Spinal cord (tissue), 10 donors: ENCODE data around the gene IGSF5. TPM values are rescaled to one million over a fixed set of nuclear protein-coding genes. Genes with fewer than 3 reads are reported as not detected.
A peak's percentile ranks its signal among the peaks of the same experiment; 100 is the strongest.

ENCODE experiments used
- DNase-seq, 6 donors: peaks; one replicate each; pipeline versions ENCODE4 v3.0.0 to v3.0.0-alpha.2; 2013 to 2015; ENCODE audit warnings: low spot score in 6 of 6, low read depth in 4 of 6
- H3K27ac ChIP-seq: one replicate; pipeline ENCODE4 v1.5.1; 2013; ENCODE audit warnings: low read depth, low read length, control low read depth
- H3K27me3 ChIP-seq: one replicate; pipeline ENCODE4 v1.6.1; 2013; ENCODE audit warnings: low read length; ENCODE audit not compliant: control insufficient read depth, insufficient read depth
- H3K36me3 ChIP-seq: one replicate; pipeline ENCODE4 v1.6.1; 2013; ENCODE audit warnings: low read length; ENCODE audit not compliant: control insufficient read depth, insufficient read depth
- H3K4me1 ChIP-seq: one replicate; pipeline ENCODE4 v1.6.1; 2013; ENCODE audit warnings: low read length; ENCODE audit not compliant: control insufficient read depth, insufficient read depth
- H3K4me3 ChIP-seq: one replicate; pipeline ENCODE4 v1.5.1; 2013; ENCODE audit warnings: low read depth, low read length, control low read depth
- H3K9me3 ChIP-seq: one replicate; pipeline ENCODE4 v1.6.1; 2013; ENCODE audit warnings: low read length; ENCODE audit not compliant: control insufficient read depth, insufficient read depth
- WGBS: methylation state at CpG from one replicate; pipeline ENCODE4 v1.1.5; 2013; ENCODE audit warnings: missing lambda C conversion rate; ENCODE audit not compliant: insufficient coverage; 5-methylcytosine and 5-hydroxymethylcytosine counted together
- polyA plus RNA-seq, 2 donors: library from polyadenylated mRNA; unstranded; fragments of 120-200 nt; gene quantifications; one replicate each; pipeline ENCODE4 v1.2.1, GENCODE V29; 2013; ENCODE audit not compliant: insufficient read length in 2 of 2
- total RNA-seq, 2 donors: library from RNA; depleted of rRNA in 1 of 2; stranded (reverse); fragments of 120-200 nt in 1 of 2; fragments of >200 nt in 1 of 2; gene quantifications; one replicate each; pipeline versions ENCODE4 v1.2.3 to v1.2.4, GENCODE V29; 2013 to 2014
- donor health status: healthy.

Gene IGSF5
- total and polyA plus RNA-seq, 4 donors = 2.7 to 5.3 (median 4.5) TPM

DNA sequence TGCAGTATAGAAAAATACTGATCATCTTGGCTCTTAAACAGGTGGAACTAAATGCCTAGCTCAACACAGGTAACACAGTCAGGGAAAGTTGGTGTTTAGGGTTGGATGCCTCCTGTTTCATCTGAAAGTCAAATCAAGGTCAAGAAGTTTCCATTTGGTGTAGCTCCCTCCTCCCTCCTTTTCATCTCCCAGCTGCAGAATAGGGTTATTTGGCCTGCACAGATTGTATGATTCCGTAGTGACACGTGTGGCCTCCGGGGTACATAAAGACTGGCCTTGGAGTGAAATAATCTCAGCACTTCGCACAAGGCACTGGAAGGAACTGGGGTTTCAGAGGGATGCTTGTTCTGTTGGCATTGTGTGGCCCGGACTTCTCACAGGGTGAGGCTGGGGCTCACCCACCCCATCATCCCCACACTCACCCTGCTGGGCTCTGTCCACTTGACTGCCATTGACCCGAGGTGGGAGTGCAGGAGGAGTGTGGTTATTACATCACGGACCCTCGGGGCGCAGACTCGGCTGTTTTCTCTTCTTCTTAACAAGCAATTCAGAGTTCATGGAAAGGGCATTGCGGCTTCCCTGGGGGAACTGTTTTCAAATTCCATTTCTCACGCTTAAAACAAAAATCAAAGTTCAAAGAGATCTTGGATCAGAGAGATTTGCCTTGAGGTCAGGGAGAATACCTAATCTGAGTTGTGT, 18.4 kb downstream of the IGSF5 start:
- Histone ChIP-seq H3K4me1 (peaks cover 4% of the 10 kb centered on the region), H3K36me3 (no peaks in the 10 kb centered on the region), H3K4me3 (no peak overlapping the region), H3K27ac (peak overlapping the region; percentile 62), H3K9me3 (no peaks in the 10 kb centered on the region), H3K27me3 (no peaks in the 10 kb centered on the region)
- peak in 2 of 6 donors; percentile 26 to 70 for DNase-seq
- 40% methylated on average over 5 of the region's 12 CpGs for WGBS

DNA sequence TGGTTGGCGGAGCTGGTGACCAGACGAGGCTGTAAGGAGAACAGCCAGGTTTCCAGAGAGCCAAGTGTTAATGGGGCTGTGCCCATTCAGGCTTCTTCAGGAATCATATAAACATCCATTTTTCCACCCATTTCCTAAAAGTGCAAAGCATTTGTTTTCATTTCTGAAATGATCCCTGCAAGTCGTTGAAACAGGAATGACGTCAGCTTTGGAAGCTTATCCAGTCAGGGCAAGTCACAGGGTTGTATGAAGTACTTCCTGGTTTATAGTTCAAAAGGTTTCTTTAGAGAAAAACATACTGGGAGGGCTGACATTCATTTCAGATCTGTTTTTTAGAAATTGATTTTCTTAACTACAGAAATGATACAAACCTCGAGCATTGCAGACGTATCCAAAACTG, 29.2 kb downstream of the IGSF5 start:
- H3K27me3 ChIP-seq = no peaks in the 10 kb centered on the region
- no peaks in the 10 kb centered on the region for H3K9me3 ChIP-seq
- 75% methylated on average over 2 of the region's 6 CpGs for WGBS
- H3K4me3 ChIP-seq = no peak overlapping the region
- H3K36me3 ChIP-seq = no peaks in the 10 kb centered on the region
- no peak overlapping the region for H3K27ac ChIP-seq
- DNase-seq = peak in 2 of 6 donors; percentile 28 to 66
- peaks cover 3% of the 10 kb centered on the region for H3K4me1 ChIP-seq

DNA sequence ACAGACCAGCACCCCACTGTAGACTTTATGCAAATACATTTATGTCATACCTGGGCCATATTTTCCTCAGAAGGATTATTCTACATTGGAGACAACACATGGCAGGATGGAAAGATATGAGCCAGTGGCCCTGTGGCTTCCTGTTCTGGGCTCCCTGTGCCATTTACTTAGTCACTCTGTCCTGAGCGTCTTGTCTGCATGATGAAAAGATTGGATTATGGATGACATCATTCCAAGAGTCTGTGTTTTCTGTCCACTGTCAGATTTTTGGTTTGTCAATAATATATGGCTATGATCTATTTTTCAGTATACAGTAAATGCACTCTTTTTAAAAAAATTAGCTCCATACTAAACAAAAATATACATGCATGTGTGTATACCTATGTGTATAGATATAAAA, 30.8 kb downstream of the IGSF5 start:
- no peak overlapping the region for H3K4me3 ChIP-seq
- no peaks in the 10 kb centered on the region for H3K27me3 ChIP-seq
- no peaks in the 10 kb centered on the region for H3K9me3 ChIP-seq
- no peak overlapping the region for H3K27ac ChIP-seq
- DNase-seq = no peak
- WGBS = no CpG with 5 or more reads among the region's 1 CpG
- H3K4me1 ChIP-seq = peaks cover 3% of the 10 kb centered on the region
- H3K36me3 ChIP-seq = no peaks in the 10 kb centered on the region

DNA sequence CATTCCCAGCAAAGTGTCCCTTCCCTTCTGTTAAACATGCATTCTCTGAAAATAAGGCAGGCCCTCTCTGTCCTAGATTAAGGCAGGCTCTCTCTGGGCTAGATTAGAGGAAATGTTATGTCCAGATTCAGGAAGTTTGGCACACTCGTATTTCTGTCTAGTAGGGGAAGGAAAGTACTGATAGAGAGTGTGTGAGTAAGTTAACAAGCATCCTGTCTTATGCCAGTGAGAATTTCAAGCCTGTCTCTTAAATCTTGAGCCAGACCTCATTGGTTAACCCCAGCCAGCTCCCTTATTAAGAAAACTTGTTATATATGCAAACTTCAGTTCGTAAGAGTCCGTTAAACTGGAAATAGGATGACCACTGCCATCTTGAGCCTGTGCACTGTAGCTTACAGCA, 31.6 kb downstream of the IGSF5 start:
- Histone ChIP-seq H3K4me1 (peaks cover 3% of the 10 kb centered on the region), H3K9me3 (no peaks in the 10 kb centered on the region), H3K27me3 (no peaks in the 10 kb centered on the region), H3K27ac (no peak overlapping the region), H3K4me3 (no peak overlapping the region), H3K36me3 (no peaks in the 10 kb centered on the region)
- DNase-seq = no peak
- WGBS = 73% methylated on average over 1 of the region's 3 CpGs

DNA sequence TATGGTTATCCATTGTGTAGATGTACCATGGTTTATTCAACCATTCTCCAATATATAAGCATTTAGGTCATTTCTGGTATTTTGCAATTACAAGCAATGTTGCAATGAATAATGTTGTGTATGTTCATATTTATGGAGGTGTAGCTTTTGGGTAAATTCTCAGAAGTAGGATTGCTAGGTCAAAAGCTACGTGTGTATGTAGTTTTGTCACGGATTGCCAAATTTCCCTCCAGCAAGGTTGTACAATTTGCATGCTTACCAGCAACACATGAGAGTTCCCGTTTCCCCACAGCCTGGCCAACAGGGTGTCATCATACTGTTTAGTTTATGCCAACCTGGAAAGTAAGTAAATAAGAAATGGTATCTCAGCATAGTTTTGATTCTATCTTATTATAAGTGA, 36.3 kb downstream of the IGSF5 start:
- 86% methylated on average over 1 of the region's 3 CpGs for WGBS

DNA sequence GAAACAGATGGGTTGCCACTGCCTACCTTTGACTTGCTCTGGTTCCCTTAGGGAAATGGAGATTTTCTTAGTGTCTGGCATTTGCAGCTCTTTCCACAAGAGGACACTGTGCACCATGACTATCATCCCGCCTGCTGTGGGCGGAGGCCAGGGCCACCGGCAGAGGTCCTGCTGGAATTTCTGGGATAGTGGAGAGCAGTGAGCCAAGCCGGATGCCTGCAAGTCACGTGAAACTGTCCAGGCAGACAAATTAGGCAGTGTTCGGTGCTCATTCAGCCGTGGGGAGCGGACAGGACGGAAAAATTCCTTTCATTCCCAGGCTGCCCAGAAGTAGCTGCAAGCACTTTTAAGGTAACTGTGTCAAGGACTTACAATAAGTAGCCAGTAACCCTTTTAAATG, 43.4 kb downstream of the IGSF5 start:
- Histone ChIP-seq H3K4me3 (no peak overlapping the region), H3K36me3 (no peaks in the 10 kb centered on the region), H3K4me1 (peaks cover 2% of the 10 kb centered on the region), H3K9me3 (no peaks in the 10 kb centered on the region), H3K27ac (no peak overlapping the region), H3K27me3 (no peaks in the 10 kb centered on the region)
- 9% methylated on average over 9 of the region's 9 CpGs for WGBS
- peak in 5 of 6 donors; percentile 23 to 91 (median 55) for DNase-seq

More for the DNA sequence above, 36.3 kb downstream of the IGSF5 start:
- Histone ChIP-seq H3K36me3 (no peaks in the 10 kb centered on the region), H3K4me1 (no peaks in the 10 kb centered on the region), H3K4me3 (no peak overlapping the region), H3K9me3 (no peaks in the 10 kb centered on the region), H3K27me3 (no peaks in the 10 kb centered on the region), H3K27ac (no peak overlapping the region)
- no peak for DNase-seq

DNA sequence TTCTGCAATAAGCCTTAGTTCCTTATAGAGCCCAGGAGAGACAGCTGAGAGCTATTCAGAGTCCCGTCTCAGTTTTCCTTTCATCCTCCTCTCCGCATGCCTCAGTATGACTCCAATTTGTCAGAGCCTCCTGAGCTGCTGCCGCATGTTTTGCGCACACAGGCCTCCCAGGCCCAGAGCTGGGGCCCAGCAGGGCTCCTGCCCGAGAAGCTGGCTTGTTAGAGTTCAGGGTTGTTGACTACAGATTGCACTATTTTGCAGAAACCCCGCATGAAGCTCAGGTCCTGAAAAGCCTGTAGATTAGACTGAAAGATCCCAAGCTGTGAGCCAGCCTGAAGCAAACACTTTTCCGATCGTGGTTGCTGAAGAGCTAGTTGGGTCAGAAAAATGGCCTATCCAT, 51.5 kb downstream of the IGSF5 start:
- H3K4me1 ChIP-seq = peaks cover 12% of the 10 kb centered on the region
- no peak overlapping the region for H3K4me3 ChIP-seq
- no peaks in the 10 kb centered on the region for H3K36me3 ChIP-seq
- WGBS = 48% methylated on average over 7 of the region's 8 CpGs
- H3K27ac ChIP-seq = no peak overlapping the region
- H3K27me3 ChIP-seq = no peaks in the 10 kb centered on the region
- no peaks in the 10 kb centered on the region for H3K9me3 ChIP-seq
- peak in 2 of 6 donors; percentile 17 to 60 for DNase-seq

DNA sequence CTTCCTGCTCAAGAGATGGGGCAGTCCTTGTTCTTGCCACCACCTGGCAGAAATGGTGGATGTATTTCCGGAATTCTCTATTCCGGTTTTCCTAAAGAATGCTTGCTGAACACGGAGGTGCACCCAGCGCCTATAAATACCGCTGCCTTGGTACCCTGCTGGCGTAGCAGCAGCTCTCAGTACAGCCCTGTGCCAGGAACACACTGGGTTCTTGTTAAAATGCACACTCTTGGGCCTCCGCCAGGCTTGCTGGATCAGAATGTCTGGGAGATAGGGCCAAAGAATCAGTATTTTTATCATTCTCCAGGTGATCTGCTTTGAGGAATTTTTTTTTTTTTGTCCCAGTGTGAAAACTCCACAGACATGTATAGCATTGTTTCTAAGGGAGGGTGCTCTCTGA, 54.2 kb downstream of the IGSF5 start:
- H3K4me1 ChIP-seq = peaks cover 12% of the 10 kb centered on the region
- no peaks in the 10 kb centered on the region for H3K36me3 ChIP-seq
- no peaks in the 10 kb centered on the region for H3K27me3 ChIP-seq
- WGBS = 39% methylated on average over 6 of the region's 7 CpGs
- no peak overlapping the region for H3K4me3 ChIP-seq
- DNase-seq = peak in 3 of 6 donors; percentile 23 to 86 (median 59)
- no peaks in the 10 kb centered on the region for H3K9me3 ChIP-seq
- no peak overlapping the region for H3K27ac ChIP-seq

DNA sequence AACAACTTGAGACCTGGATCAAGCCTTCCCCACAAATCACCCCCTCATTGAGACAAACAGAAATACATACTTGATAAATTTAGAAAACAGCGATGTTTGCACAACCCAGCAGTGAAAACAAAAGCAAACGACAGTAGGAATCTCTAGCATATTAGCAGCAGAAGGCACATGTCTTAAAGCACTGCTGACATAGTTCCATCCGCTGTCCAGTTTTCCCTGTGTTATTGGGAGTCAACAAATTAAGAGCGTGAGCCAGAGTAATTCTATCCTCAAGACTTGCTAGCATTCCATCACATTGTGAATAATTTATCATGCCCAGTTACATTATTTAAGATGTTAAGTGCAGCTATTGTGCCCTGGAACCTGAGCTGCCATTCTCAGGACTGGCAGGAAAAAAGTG, 55.3 kb downstream of the IGSF5 start:
- Histone ChIP-seq H3K36me3 (no peaks in the 10 kb centered on the region), H3K9me3 (no peaks in the 10 kb centered on the region), H3K4me1 (peaks cover 12% of the 10 kb centered on the region), H3K27ac (no peak overlapping the region), H3K27me3 (no peaks in the 10 kb centered on the region), H3K4me3 (no peak overlapping the region)
- DNase-seq = no peak
- 50% methylated on average over 2 of the region's 4 CpGs for WGBS

DNA sequence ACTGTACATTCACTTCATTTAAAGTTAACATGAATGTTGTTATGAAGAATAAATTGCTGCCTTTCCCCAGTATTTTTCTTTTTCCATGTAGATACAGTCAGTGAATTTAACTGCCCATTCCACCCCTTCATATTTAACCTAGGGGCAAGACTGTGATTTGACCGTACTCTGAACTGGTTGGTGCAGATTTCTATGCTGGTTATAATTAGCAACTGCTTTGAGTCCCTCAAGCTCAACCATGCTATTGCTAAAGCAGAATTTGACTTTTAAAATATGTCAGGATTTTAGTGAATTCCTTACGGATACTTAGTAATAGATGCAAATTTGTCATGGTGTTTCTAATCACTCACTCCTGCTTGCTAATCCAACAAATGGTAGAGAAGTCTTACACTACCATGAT, 57.2 kb downstream of the IGSF5 start:
- Histone ChIP-seq H3K9me3 (no peaks in the 10 kb centered on the region), H3K27me3 (no peaks in the 10 kb centered on the region), H3K36me3 (no peaks in the 10 kb centered on the region), H3K4me3 (no peak overlapping the region), H3K27ac (no peak overlapping the region), H3K4me1 (peaks cover 12% of the 10 kb centered on the region)
- no CpG with 5 or more reads among the region's 2 CpGs for WGBS
- no peak for DNase-seq
